GM04503 (cell line): Measurements from ENCODE around the gene FLAD1.

Source experiments
- DNase-seq: peaks from one replicate; pipeline ENCODE4 v3.0.0-alpha.2; 2012; ENCODE audit warnings: low read depth

Gene FLAD1

GRCh38 chr1:155038602-155039307 lies 55.6 kb downstream of the FLAD1 start:
- no peak for DNase-seq

DNA sequence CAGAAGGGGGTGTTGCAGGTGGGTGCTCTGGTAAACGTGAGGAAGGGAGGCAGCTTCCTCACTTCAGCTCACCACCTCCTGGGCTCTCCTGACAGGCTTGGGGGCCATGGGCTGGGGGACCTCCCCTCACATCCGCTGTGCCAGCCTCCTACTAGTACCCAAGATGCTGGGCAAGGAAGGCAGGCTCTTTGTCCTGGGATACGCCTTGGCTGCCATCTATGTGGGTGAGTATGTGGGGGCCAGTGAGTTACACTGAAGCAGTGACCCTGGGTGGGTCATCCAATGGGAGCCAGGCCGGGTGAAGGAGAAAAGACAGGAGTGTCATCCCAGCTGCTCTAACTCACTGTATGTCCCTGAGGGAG lies 56.1 kb downstream of the FLAD1 start:
- no peak for DNase-seq

GRCh38 chr1:155040358-155041093 lies 57.4 kb downstream of the FLAD1 start:
- DNase-seq = no peak
